Body of pancreas (tissue), 4 donors: ENCODE results near the gene DYRK2. TPM values are rescaled to one million over a fixed set of nuclear protein-coding genes. Genes with fewer than 3 reads are reported as not detected.

Experiments used
- ATAC-seq: fragments of 150-250 bp; one replicate; pipeline ENCODE4 v1.9.1; 2016
- DNase-seq, 4 donors: peaks; one replicate each; pipeline ENCODE4 v3.0.0-alpha.2; 2019
- H3K27ac ChIP-seq, 4 donors: fragments of 200-600 bp; sonication (generic); 1 replicate in 3 of 4; 2 replicates in 1 of 4; pipeline versions ENCODE4 v1.5.1 to v1.6.1; 2016 to 2019; ENCODE audit warnings: mild to moderate bottlenecking in 1 of 4, mixed read lengths in 1 of 4, moderate library complexity in 1 of 4
- H3K27me3 ChIP-seq, 2 donors: fragments of 200-600 bp; sonication (generic); one replicate each; pipeline ENCODE4 v1.6.0; 2016; ENCODE audit warnings: mild to moderate bottlenecking in 1 of 2
- H3K36me3 ChIP-seq, 2 donors: fragments of 200-600 bp; sonication (generic); replicated peaks in 1 of 2; 2 replicates each; pipeline ENCODE4 v1.5.1; 2016; ENCODE audit warnings: low read depth in 2 of 2; ENCODE audit not compliant: insufficient read depth in 1 of 2
- H3K4me1 ChIP-seq: fragments of 200-600 bp; sonication (generic); one replicate; pipeline ENCODE4 v1.6.0; 2016
- H3K4me3 ChIP-seq, 2 donors: fragments of 200-600 bp; sonication (generic); 1 replicate in 1 of 2; 2 replicates in 1 of 2; pipeline ENCODE4 v1.5.1; 2016 to 2019
- H3K9me3 ChIP-seq, 3 donors: fragments of 200-600 bp; sonication (generic); 1 replicate in 2 of 3; 2 replicates in 1 of 3; pipeline ENCODE4 v1.5.1; 2016
- POLR2A ChIP-seq, 3 donors: fragments of 450-650 bp; IDR thresholded peaks; one replicate each; pipeline ENCODE4 v1.6.1; 2016; ENCODE audit warnings: antibody characterized with exemption in 3 of 3, mild to moderate bottlenecking in 2 of 3
- WGBS, 2 donors: methylation state at CpG; one replicate each; pipeline ENCODE4 v1.1.5; 2017; 5-methylcytosine and 5-hydroxymethylcytosine counted together
- intact Hi-C: fragments of 100-400 bp; cut with DNase I; formaldehyde crosslinking; loops from one replicate; pipeline ENCODE4 v1.15.1; 2023
- total RNA-seq, 2 donors: library from RNA; depleted of rRNA; stranded (reverse); fragments of >200 nt; gene quantifications; one replicate each; pipeline ENCODE4 v1.1.0, GENCODE V29; 2016
- TF ChIP-seq, protein P1 (sequence below), 7 experiments: fragments of 450-650 bp in 4 of 7; fragments of 200-600 bp in 3 of 7; sonication (generic) in 3 of 7; IDR thresholded peaks; one replicate each; pipeline ENCODE4 v1.5.1; 2016 to 2019; ENCODE audit warnings: antibody characterized with exemption in 7 of 7

Gene DYRK2
- total RNA-seq, 2 donors from 2014 or later, result 15.6 to 19.8 TPM

GRCh38 chr12:67693894-67694293 is 45.3 kb downstream of the DYRK2 start:
- H3K27ac ChIP-seq, result no peak overlapping the region
- no peak overlapping the region for H3K4me3 ChIP-seq
- 93 to 97% methylated on average over 3 of the region's 3 CpGs for WGBS, 2 donors
- TF ChIP-seq, protein P1, sequence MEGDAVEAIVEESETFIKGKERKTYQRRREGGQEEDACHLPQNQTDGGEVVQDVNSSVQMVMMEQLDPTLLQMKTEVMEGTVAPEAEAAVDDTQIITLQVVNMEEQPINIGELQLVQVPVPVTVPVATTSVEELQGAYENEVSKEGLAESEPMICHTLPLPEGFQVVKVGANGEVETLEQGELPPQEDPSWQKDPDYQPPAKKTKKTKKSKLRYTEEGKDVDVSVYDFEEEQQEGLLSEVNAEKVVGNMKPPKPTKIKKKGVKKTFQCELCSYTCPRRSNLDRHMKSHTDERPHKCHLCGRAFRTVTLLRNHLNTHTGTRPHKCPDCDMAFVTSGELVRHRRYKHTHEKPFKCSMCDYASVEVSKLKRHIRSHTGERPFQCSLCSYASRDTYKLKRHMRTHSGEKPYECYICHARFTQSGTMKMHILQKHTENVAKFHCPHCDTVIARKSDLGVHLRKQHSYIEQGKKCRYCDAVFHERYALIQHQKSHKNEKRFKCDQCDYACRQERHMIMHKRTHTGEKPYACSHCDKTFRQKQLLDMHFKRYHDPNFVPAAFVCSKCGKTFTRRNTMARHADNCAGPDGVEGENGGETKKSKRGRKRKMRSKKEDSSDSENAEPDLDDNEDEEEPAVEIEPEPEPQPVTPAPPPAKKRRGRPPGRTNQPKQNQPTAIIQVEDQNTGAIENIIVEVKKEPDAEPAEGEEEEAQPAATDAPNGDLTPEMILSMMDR (IDR thresholded peaks at IDR 0.05), result no peak
- TF ChIP-seq POLR2A (IDR thresholded peaks at IDR 0.05), result no peak
- intact Hi-C loops, result no loop called here
- no peaks in the 10 kb centered on the region for H3K4me1 ChIP-seq
- H3K27me3 ChIP-seq, result no peaks in the 10 kb centered on the region
- ATAC-seq, result no peak
- no peak for DNase-seq
- H3K36me3 ChIP-seq, result no peaks in the 10 kb centered on the region
- H3K9me3 ChIP-seq, result no peaks in the 10 kb centered on the region

DNA sequence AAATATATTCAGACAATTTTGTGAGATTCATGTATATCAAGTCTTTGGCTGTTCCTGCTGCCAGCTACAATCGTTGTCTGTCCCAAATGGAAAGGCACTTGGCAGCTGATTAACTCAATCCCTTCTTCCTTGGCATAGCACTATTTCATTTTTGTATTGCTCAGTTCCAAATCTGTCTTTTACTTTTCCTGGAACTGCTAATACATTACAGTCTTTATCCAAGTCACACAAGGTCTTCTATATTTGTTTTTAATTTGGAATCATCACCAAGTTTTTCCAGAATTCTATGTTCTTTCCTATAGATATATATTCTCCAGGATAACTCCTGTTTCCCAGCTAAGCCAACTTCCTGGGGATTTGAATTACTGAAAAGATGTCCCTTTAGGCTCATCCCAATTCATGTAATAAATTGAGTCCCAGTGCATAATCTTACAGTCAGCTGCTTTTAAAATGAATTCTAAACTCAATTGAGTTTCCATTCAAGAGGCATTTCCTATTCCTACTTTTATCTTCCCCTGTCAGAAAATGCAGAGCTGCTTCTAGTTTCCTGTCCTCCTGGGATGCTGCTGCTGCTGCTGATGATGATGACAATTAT is 45.9 kb downstream of the DYRK2 start:
- Histone ChIP-seq H3K4me3 (no peak overlapping the region), H3K27me3 (no peaks in the 10 kb centered on the region), H3K36me3 (no peaks in the 10 kb centered on the region), H3K9me3 (no peaks in the 10 kb centered on the region), H3K4me1 (no peaks in the 10 kb centered on the region), H3K27ac (no peak overlapping the region)
- intact Hi-C loops, result no loop called here
- no peak for TF ChIP-seq POLR2A (IDR thresholded peaks at IDR 0.05)
- TF ChIP-seq, protein P1 (IDR thresholded peaks at IDR 0.05), result no peak
- ATAC-seq, result no peak
- WGBS, 2 donors, result 41 to 46% methylated on average over 1 of the region's 1 CpG
- DNase-seq, result no peak

DNA sequence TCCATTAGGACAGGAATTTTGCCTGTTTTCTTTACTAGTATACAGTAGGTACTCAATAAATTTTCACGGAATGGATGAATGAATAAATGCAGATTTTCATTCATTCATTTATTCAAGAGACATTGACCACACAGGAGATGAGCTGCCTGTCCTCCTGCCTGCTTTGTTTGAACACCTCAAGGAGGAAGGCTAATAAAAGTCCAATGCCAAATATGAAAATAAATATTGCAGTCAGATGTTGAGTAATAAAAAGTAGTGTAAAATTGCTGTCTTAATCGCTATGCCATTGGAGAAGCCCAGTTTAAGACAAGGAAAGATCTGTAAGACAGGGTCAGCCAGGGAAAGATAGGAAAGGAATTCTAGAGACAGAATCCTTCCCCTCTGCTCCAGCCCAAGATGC is 47.4 kb downstream of the DYRK2 start:
- Histone ChIP-seq H3K9me3 (no peaks in the 10 kb centered on the region), H3K4me1 (no peaks in the 10 kb centered on the region), H3K27ac (no peak overlapping the region), H3K4me3 (no peak overlapping the region), H3K36me3 (no peaks in the 10 kb centered on the region), H3K27me3 (no peaks in the 10 kb centered on the region)
- WGBS, 2 donors, result 90 to 99% methylated on average over 2 of the region's 2 CpGs
- no peak for ATAC-seq
- no peak for DNase-seq
- intact Hi-C loops, result no loop called here
- TF ChIP-seq POLR2A (IDR thresholded peaks at IDR 0.05), result no peak
- TF ChIP-seq, protein P1 (IDR thresholded peaks at IDR 0.05), result no peak

DNA sequence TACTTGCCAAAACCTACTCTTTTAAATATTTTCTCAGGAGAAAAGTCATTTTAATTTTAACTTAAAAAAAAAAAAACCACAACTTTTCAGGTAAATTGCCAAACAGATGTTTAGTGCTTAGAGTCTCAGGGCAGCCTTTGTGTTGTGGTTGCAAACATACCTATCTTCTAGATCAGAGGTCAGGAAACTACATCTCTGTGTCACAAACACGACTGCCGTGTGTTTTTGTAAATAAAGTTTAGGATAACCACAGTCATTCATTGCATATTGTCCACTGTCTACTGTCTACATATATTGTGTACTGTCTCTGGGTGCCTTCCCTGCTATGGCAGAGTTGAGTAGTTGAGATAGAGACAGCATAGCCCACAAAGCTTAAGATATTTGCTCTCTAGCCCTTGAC is 48.9 kb downstream of the DYRK2 start:
- DNase-seq, result no peak
- no peaks in the 10 kb centered on the region for H3K27me3 ChIP-seq
- H3K4me1 ChIP-seq, result no peaks in the 10 kb centered on the region
- WGBS, 2 donors, result 61 to 72% methylated on average over 2 of the region's 2 CpGs
- H3K36me3 ChIP-seq, result no peaks in the 10 kb centered on the region
- no peak overlapping the region for H3K27ac ChIP-seq
- no peak overlapping the region for H3K4me3 ChIP-seq
- intact Hi-C loops, result no loop called here
- ATAC-seq, result no peak
- H3K9me3 ChIP-seq, result no peaks in the 10 kb centered on the region
- TF ChIP-seq, protein P1 (IDR thresholded peaks at IDR 0.05), result no peak

- no peak overlapping the region for H3K4me3 ChIP-seq
- H3K4me1 ChIP-seq, result no peaks in the 10 kb centered on the region
- no peaks in the 10 kb centered on the region for H3K9me3 ChIP-seq
- no peak overlapping the region for H3K27ac ChIP-seq
- DNase-seq, result no peak
- intact Hi-C loops, result no loop called here
- WGBS, 2 donors, result 73 to 88% methylated on average over 2 of the region's 2 CpGs
- no peaks in the 10 kb centered on the region for H3K36me3 ChIP-seq
- TF ChIP-seq, protein P1 (IDR thresholded peaks at IDR 0.05), result no peak
- TF ChIP-seq POLR2A (IDR thresholded peaks at IDR 0.05), result no peak
- H3K27me3 ChIP-seq, result no peaks in the 10 kb centered on the region
- no peak for ATAC-seq
Observed at GRCh38 chr12:67697967-67698366, 49.4 kb downstream of the DYRK2 start.
